DND-41 (cell line): ENCODE results near the gene TIPARP.

ENCODE experiments used
- ATAC-seq: fragments of 200-7000 bp; cut with Tn5 transposase; 3 replicates; pipeline ENCODE4 v1.9.1; 2021; ENCODE audit warnings: low read depth; ENCODE audit not compliant: insufficient read depth
- DNase-seq: peaks from one replicate; pipeline ENCODE4 v3.0.0-alpha.2; 2020
- H2AFZ ChIP-seq: 2 replicates; pipeline ENCODE4 v1.6.0; 2012; ENCODE audit warnings: low read depth, low read length
- H3K27ac ChIP-seq: 2 replicates; pipeline ENCODE4 v1.5.1; 2012; ENCODE audit warnings: low read length, inconsistent platforms
- H3K27me3 ChIP-seq: fragments of 200-600 bp; sonication (generic); 2 replicates; pipeline ENCODE4 v1.6.0; 2012; ENCODE audit warnings: low read length, mild to moderate bottlenecking, inconsistent platforms; ENCODE audit not compliant: insufficient read depth, poor library complexity
- H3K36me3 ChIP-seq: 2 replicates; pipeline ENCODE4 v1.5.1; 2012; ENCODE audit warnings: low read length, inconsistent platforms; ENCODE audit not compliant: insufficient read depth
- H3K4me1 ChIP-seq: 2 replicates; pipeline ENCODE4 v1.5.1; 2012; ENCODE audit warnings: mild to moderate bottlenecking, low read length; ENCODE audit not compliant: insufficient read depth
- H3K4me2 ChIP-seq: 2 replicates; pipeline ENCODE4 v1.6.0; 2012; ENCODE audit warnings: mild to moderate bottlenecking, moderate library complexity, low read length, inconsistent platforms; ENCODE audit not compliant: insufficient read depth
- H3K4me3 ChIP-seq, 2 experiments: fragments of 200-600 bp in 1 of 2; shearing (Covaris generic) in 1 of 2; 2 replicates each; pipeline ENCODE4 v1.5.1; 2012 to 2016; ENCODE audit warnings: inconsistent platforms in 2 of 2, low read length in 2 of 2, mild to moderate bottlenecking in 2 of 2, low read depth in 1 of 2, moderate library complexity in 1 of 2
- H3K79me2 ChIP-seq: 2 replicates; pipeline ENCODE4 v1.6.0; 2012; ENCODE audit warnings: low read length, inconsistent platforms; ENCODE audit not compliant: insufficient read depth
- H3K9ac ChIP-seq: 2 replicates; pipeline ENCODE4 v1.6.0; 2012; ENCODE audit warnings: low read depth, mild to moderate bottlenecking, inconsistent platforms, low read length, moderate library complexity
- H3K9me3 ChIP-seq: 2 replicates; pipeline ENCODE4 v1.5.1; 2012; ENCODE audit warnings: low read length, moderate library complexity, mild to moderate bottlenecking, inconsistent platforms; ENCODE audit not compliant: insufficient read depth, severe bottlenecking
- H4K20me1 ChIP-seq: 2 replicates; pipeline ENCODE4 v1.6.0; 2012; ENCODE audit warnings: low read length; ENCODE audit not compliant: insufficient read depth
- CTCF ChIP-seq: IDR thresholded peaks from 2 replicates; pipeline ENCODE4 v1.5.1; 2012; ENCODE audit warnings: borderline replicate concordance, low read length, moderate library complexity, mild to moderate bottlenecking; ENCODE audit not compliant: poor library complexity, severe bottlenecking; ENCODE audit errors: extremely low read depth
- EZH2 ChIP-seq: IDR thresholded peaks from 3 replicates; pipeline ENCODE4 v1.6.1; 2012; ENCODE audit warnings: borderline replicate concordance, low read depth, mild to moderate bottlenecking, moderate library complexity, low read length, inconsistent platforms; ENCODE audit not compliant: severe bottlenecking

The TIPARP gene

DNA sequence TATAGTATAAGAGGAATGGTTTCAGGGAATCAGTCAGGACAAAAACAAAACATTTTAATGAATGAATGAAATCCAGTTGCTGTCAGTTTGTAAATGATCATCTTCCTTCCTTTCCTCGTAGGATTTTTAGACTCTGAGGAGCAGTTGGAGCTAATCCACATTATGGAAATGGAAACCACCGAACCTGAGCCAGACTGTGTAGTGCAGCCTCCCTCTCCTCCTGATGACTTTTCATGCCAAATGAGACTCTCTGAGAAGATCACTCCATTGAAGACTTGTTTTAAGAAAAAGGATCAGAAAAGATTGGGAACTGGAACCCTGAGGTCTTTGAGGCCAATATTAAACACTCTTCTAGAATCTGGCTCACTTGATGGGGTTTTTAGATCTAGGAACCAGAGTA, 3.1 kb downstream of the TIPARP start:
- no peaks in the 10 kb centered on the region for H3K9me3 ChIP-seq
- peaks cover 43% of the 10 kb centered on the region for H3K4me1 ChIP-seq
- no peak overlapping the region for H2AFZ ChIP-seq
- DNase-seq: no peak
- no peak overlapping the region for H3K27ac ChIP-seq
- no peak overlapping the region for H3K4me3 ChIP-seq
- H3K4me2 ChIP-seq: peak overlapping the region; percentile 28; the same call in 1 of the 2 replicates
- H3K79me2 ChIP-seq: peaks cover 74% of the 10 kb centered on the region
- H3K9ac ChIP-seq: no peak overlapping the region
- no peak for ATAC-seq
- no peak for TF ChIP-seq CTCF
- TF ChIP-seq EZH2: no peak
- H3K36me3 ChIP-seq: peaks cover 39% of the 10 kb centered on the region
- H3K27me3 ChIP-seq: no peaks in the 10 kb centered on the region
- peaks cover 32% of the 10 kb centered on the region for H4K20me1 ChIP-seq

GRCh38 chr3:156678197-156678596, 3.8 kb downstream of the TIPARP start:
- H3K4me1 ChIP-seq: peaks cover 41% of the 10 kb centered on the region
- peaks cover 33% of the 10 kb centered on the region for H4K20me1 ChIP-seq
- H2AFZ ChIP-seq: no peak overlapping the region
- H3K4me2 ChIP-seq: peak overlapping the region; percentile 28; the same call in 1 of the 2 replicates
- H3K9me3 ChIP-seq: no peaks in the 10 kb centered on the region
- DNase-seq (no peak), ATAC-seq (no peak)
- no peak for TF ChIP-seq EZH2
- no peak for TF ChIP-seq CTCF
- no peak overlapping the region for H3K27ac ChIP-seq
- no peaks in the 10 kb centered on the region for H3K27me3 ChIP-seq
- H3K36me3 ChIP-seq: peaks cover 39% of the 10 kb centered on the region
- H3K4me3 ChIP-seq: no peak overlapping the region
- peaks cover 81% of the 10 kb centered on the region for H3K79me2 ChIP-seq
- no peak overlapping the region for H3K9ac ChIP-seq

DNA sequence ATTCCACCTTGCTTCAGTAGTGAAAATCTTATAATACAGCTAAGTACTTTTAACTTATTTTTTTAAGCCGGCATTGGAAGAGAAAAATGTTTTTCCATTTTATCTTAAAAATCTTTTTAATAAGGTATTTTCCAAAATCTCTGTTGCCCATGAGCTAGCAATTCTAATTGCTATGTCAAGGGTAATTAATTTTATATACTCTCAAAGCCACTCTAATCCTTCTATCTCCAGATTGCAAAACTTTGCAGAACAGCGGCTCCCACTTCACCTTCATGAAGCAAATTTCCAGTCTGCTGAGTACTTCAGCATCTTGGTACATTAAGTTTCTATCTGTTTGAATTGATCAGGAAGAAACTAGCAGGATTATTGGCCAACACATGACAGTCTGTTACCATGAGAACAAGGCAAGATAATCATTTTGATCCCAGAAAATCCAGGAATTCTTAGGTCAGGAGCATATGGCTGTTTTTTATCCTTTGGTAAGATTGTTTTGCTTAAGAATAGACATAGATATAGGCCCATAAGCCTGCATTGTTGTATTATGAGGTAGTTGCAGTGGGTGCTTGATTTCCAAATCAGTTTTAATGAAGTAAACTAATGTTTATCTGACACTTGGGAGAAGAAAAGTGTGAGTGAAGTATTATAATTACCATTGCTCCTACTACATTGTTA, 6.0 kb downstream of the TIPARP start:
- DNase-seq (no peak), ATAC-seq (no peak)
- peak overlapping the region; percentile 44; the same call in 1 of the 2 replicates for H3K4me2 ChIP-seq
- no peak overlapping the region for H3K27ac ChIP-seq
- H3K36me3 ChIP-seq: peaks cover 39% of the 10 kb centered on the region
- no peaks in the 10 kb centered on the region for H3K9me3 ChIP-seq
- H4K20me1 ChIP-seq: peaks cover 36% of the 10 kb centered on the region
- no peaks in the 10 kb centered on the region for H3K27me3 ChIP-seq
- H3K9ac ChIP-seq: no peak overlapping the region
- TF ChIP-seq EZH2: no peak
- TF ChIP-seq CTCF: no peak
- peaks cover 93% of the 10 kb centered on the region for H3K79me2 ChIP-seq
- peaks cover 34% of the 10 kb centered on the region for H3K4me1 ChIP-seq
- H2AFZ ChIP-seq: no peak overlapping the region
- no peak overlapping the region for H3K4me3 ChIP-seq
